GM12891 (cell line): Measurements from ENCODE around the gene RUNX1.

Experiments
- POLR2A ChIP-seq: IDR thresholded peaks from 2 replicates; pipeline ENCODE4 v1.6.1; 2011; ENCODE audit warnings: low read depth, low read length, control low read depth
- POLR2AphosphoS5 ChIP-seq: IDR thresholded peaks from 2 replicates; pipeline ENCODE4 v1.6.1; 2011; ENCODE audit warnings: low read depth, low read length, control low read depth
- TAF1 ChIP-seq: IDR thresholded peaks from 2 replicates; pipeline ENCODE4 v1.6.1; 2011; ENCODE audit warnings: low read depth, low read length, control low read depth

- TF ChIP-seq POLR2A (no peak), POLR2AphosphoS5 (no peak), TAF1 (no peak)
Measured at GRCh38 chr21:34877485-34878128, 171.5 kb downstream of the RUNX1 start.
